HG03175 (cell line): ENCODE measurements around the gene SLC38A2.
A peak's percentile ranks its signal among the peaks of the same experiment; 100 is the strongest.

Experiments used
- ATAC-seq: cut with Tn5 transposase; IDR thresholded peaks from one replicate; pipeline ENCODE4 v1.9.1; 2021; ENCODE audit warnings: mild to moderate bottlenecking, moderate library complexity; ENCODE audit not compliant: unreplicated experiment

Gene SLC38A2

DNA sequence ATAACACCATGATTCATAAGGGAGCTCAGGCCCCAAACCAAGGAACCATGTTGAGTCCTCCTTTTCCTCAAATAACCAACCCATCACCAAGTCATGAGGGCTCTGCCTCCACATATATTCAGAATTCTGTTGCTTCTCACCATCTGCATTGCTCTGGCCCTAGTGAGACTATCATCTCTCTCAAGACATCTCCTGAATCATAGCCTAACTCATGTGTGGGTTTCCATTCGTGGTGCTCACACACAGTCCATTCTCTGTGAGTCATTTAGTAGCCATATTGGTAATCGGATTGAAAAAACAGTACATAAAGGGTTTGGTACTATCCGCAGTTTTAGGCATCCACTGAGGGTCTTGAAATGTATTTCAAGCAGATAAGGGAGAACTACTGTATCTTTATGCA is 5.1 kb upstream of the SLC38A2 start:
- no peak for ATAC-seq

DNA sequence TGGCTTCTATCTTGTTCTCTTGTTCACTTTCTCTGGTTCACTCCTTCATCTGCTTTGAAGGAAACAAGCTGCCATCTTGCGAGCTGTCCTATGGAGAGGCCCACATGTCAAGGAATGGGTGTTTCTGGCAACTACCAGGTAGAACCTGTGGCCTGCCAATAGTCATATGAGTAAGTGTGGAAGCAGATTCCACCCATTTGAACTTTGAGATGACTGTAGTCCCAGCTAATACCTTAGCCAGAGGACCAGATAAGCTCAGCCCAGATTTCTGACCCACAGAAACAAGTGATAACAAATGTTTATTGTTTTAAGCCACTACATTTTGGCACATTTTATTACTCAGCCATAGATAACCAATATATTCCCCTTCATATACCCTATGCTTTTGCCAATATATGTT is 4.0 kb upstream of the SLC38A2 start:
- no peak for ATAC-seq

DNA sequence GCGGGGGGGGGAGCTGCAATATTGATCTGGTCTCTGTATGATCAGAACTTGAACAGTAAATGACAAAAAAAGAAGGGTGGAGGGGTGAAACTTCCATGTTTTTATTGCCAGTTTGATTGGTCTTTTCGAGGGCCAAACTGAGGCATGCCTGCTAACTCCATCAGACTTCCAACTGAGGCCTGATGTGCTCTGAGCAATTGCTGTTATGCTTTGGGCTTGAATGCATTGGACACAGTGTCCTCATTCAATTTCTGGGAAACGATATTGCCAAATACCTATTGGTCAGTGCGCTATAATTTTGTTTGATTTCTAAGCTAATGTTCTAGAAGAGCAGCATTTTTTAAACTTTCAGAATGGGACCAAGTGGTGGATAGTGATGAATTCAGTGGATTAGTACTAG is 2.1 kb upstream of the SLC38A2 start:
- ATAC-seq: no peak

DNA sequence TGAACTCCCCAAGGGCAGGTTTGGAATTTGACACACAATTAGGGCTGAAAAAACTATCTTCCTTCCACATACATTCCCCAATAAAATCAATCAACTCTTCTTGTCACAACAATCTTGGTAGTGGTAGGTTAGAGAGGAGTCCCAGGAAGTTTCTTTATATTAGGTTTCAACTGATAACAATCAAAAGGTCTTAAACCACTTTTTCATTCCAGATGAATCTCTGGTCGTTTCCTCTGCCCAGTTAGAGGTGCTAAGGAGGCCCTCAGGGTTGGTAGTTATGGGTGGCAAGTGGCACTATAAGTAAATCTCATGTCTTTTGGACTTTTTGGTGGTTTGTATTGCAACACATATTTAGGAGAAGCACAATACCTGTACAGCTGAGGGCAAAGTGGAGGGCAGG is 1.7 kb upstream of the SLC38A2 start:
- ATAC-seq: no peak

DNA sequence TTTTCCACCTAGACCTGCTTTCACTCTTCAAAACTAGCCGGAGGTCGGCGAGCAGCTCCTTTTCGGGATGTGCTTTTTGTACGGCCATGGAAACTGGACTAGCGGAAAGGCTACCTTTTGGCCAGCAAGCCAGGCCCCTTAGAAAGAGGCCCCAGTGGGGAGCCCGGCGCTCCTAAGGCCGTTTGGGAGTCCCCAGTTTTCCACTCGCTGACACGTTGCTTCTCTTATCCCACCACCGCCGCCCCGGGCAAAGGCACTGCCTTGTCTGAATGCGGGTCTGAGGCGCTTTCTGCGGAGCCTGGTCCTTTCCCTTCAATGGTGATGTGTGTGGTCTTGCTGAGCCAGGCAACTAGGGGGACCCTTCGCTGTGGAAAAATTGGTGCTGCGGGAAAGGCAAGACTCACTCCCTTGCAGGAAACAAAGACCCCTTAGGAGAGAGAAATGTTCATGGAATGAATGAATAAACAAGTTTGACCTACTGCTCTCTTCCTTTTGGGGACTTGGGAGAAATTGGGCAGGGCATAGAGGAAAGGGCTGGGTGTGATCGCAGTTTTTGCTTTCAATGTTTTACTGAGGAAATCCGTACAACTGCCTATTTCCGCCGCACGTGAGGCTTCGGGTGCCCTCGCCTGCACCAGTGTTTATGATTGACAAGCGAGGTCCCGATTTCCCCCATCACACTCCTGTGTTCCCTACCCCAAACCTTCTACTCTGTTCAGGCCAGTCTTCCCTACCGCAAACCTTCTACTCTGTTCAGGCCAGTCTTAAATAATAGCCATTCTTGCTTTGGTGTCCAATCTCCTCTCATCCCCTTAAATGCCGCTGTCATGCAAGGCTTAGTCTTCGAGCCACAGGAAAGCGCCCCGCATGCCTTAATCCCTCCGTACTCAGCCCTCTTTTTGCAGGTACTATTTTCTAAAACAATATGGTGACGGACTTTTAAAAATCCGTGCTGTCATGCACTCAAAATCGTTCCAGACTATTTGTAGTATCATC is 1.0 kb upstream of the SLC38A2 start:
- ATAC-seq: no peak

DNA sequence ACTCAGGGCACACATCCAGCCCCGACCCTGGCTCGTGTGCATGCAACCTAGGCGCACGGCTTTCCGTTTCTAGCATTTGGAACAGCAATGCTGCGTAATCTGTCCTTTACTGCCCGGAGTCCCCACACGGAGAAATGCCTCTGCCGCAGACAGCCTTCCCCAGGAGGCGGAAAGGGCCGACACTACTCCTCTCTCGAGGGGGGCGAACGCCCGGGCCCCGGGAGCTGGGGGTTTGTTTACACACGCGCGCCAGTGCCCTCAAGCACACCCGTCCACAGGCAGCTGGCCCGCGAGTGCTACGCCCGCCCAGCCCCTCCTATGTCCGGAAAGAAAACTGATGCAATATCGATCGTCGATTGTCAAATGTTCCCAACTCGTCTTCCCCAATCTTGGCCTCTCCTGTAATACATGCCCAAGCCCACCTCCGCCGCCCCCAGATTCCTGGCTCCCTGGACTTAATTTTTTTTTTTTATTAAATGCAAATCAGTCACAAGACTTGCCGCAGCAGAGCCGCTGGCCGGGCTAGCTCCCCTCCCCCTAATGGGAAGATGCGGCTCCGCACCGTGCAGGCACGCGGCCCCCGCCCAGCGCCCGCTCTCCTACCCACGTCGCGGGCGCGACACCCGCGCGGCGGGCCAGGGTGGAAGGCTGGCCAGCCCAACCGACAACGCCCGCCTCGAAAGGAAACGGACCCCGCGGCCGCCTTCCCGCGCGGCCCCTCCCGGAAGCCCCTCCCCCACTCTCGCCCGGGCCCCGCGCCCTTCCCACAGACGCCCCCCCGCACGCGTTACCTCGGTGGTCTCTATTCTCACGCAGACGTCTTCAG is 642 bp downstream of the SLC38A2 start:
- ATAC-seq: peak; percentile 23

DNA sequence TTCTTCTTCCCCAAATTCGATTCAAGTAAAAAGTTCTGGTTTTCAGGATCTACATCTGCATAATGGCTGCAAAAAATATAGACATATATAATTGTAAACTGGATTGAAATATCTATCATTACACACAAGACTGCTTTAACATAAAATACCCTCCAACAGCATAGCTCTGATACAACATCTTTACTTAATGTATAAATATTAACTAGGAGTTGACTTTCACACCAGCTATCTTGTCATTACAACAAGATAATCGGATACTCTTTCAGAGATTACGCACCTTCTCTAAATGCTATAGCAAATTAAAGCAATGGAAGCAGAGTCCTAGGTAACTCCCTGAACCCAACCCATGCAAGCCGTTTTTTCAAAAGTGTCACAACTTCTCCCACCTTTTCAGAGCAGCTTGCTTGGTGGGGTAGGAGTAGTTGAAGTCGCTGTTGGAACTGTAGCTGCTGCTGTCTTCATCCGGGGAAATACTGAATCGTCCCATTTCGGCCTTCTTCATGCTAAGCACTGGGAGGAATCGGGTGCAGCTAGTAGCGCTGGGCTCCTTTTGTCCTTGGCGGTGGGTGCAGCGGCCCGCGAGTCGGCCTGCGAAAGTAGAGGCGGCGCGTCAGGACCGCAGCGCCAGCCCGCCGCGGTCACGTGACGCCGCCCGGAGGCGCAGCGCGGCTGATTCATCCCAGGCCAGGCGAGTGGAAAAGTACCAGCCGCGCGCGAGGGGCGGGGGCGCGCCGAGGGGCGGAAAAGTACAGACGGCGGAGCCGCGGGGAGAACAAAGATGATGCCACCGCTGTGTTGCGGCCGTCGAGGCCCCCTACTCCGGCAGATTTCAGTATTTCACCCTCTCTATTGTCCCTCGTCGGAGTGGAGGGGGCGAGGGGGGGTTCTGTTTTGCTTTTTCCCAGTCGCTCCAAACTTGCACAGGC is 1.5 kb downstream of the SLC38A2 start:
- peak; percentile 53 for ATAC-seq

DNA sequence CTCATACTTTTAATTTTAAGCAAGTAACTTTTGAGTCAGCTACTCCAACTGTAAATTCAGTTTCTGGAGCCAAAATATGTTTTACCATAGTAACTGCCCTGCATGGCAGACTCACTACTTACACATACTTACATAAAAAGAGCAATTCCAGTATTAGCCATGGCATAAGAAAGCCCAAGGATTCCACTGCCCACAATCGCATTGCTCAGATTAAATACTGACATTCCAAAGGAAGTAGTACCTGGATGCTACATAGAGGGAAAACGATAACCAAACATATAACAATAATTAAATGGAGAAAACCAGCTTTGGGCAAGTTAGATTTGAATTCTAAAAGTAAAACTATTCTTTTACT is 2.2 kb downstream of the SLC38A2 start:
- ATAC-seq: no peak

DNA sequence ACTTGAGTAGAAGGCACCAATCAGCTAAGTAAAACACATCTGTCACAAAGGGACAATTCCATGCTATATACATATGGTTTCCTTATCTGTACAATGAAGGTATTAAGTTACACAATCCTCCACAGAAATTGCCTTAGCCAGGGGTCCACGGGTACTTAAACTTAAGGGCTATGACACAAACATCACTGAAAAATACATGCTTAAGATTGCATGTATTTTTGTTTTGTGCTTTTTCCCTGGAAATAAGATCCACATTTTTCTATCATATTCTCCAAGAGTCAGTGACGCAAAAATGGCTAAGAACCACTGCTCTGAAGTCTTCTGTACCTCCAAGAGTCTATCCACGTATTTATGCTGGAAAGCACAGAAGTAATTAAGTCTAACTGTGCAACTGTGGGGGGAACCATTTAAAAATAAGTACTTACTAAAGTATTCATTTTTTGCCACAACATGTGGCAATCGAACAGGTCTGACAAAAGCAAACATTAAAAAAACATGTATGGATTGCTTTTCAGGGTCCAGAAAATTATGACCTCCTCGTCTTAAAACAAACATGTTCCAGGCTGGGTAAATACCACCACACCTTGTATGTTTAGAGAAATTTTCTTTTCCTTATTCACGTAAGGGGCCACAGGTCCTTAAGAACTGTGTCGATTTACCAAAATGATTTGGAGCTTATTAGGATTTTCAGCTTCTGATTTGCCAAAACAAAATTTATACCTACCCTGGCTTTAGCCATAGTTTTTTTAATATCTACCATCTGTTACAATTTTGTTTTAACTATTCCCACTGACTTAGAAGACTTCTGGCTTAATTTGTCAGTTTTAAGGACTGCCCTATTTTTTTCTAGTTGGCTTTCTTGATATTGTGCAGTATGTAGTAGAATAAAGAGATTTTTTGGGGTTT is 2.8 kb downstream of the SLC38A2 start:
- no peak for ATAC-seq

DNA sequence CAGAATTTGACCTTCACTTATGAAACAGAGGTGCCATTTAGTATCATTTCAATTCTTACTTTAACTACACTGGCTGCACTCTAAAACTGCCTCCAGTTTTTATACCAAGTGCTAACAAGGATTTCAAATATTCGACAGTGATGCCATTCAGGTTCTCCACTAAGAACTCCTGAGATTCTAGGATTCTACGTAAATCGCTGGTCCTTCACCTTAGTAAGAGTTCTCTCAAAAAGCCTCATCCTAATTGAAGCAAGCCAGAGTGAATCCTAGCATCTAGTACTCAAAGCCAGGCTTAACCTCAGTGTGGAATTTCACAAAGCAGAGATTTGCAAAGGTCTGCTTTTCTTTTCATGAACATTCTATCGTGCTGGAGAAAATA is 3.5 kb downstream of the SLC38A2 start:
- no peak for ATAC-seq

DNA sequence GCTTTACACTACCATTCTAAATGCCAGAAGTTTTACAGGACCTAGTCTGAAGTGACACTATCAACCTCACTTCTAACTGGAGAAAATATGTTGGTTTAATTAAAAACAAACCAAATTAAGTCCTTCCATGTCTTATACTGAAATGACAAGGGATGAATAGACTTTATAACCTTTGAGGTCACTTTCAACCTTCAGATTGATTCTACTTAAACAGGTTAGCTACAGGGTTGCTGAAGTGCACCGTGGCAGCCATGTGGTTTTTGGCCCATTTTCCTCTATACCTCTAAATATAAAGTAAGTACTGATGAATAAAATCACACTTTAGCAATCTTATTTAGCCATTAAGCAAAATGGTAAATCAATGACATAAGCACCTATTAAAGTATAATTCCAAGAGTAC is 3.9 kb downstream of the SLC38A2 start:
- no peak for ATAC-seq

DNA sequence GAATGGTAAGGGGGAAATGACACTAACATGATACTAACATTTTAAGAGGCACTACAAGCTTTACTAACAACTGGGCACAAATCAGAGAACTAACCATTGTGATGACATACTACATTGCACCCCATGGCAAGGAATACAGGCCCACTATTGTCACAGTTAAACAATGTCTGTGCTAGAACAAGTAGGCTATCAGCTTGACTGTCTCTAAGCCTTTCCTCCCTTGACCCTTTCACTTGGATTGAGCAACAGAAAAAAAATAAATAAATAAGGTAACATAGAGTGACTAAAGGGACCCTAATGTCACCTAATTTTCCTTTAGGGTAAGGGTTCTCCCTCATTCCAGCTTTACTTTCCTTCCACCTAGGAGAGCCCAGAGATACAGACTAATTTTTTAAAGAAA is 4.4 kb downstream of the SLC38A2 start:
- no peak for ATAC-seq

DNA sequence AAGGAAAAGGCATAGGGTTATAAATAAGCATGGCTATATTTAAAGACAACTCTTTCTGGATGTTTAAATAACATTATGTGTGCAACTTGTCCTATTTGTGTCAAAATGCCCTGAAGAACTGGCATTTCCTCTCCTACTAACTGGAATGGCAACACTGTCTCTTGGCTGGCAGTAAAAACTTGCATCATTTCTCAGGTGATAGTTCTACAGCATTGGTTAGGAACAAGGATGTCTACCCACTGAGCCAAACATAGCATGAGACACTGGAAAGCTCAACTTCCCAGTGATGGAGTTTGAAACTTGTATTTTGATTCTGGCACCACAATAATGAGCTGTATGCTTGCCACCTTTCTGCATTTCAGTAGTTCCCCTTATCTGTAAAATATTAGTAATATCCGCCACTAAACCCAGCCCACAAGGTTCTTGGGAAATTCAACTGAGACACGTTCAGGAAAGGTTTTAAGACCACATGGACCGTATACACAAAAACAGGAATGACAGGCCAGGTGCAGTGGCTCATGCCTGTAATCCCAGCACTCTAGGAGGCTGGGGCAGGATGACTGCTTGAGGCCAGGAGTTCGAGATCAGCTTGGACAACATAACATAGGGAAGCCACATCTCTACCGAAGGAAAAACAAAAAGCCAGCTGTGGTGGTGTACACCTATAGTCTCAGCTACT is 5.1 kb downstream of the SLC38A2 start:
- no peak for ATAC-seq

DNA sequence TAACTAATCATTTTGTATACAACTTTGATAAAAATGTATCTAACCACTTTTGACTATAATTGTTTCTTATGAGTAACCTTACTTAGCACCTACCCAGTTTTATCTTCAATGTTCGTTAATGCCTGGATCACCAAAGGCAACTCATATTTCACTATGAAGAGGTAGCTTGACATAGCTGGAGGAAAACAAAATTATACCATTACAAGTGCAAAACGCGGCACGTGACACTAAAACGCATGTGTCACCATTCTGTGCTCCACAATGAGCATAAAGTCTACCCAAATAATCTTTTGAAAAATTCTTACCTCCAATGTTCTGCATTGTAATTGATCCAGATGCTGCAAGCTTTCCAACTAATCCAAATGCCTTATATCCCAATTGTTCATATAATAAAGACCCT is 5.8 kb downstream of the SLC38A2 start:
- no peak for ATAC-seq

DNA sequence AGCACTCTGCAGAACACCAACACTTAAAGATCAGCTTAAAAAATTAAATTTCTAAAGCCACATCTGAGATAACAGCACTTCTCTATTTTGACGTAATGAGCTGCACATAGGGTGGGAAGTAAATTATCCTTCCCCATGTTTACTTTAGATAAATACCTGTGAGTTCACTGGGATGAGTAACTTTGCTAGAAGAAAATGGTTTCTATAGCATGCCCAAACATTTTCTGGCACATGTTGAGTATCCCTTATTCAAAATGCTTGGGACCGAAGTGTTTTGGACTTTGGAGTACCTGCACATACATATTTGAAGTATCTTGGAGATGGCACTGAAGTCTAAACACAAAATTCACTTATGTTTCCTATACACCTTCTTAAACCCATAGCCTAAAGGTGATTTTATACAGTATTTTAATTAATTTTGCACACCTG is 6.6 kb downstream of the SLC38A2 start:
- no peak for ATAC-seq

DNA sequence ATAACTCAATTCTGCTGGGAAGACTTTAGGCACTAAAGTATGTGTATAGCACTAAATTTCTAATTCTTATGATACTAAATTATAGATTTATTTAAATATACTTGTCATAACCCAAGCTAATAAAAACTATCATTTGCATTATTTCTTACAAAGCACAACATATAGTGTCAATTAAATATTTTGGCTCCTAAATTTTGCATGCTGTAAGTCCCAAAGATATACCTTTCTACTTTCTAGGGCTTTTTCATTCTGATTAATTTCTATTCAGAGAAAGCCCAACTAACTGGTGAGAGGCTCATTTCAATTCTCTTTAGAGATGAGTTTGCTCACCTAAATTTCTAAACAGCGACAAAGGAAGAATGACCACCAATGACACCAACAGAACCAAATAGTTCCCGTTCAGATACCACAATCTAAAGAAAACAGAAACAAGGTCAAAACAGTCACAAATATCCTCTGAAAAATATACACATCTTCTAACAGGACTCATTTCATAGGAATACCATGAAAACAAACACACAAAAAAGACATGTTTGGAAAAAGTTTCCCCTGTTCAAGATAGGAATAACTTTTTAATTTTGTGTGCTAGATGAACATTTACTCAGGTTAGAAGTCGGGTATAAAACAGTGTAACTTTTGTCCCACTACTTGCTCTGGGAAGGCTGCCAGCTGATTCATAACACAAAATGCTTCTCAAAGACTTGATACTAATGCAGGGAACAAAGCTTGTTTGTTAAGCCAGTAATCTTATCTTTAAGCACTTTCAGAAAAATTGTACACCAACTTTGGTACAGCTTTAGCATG is 7.6 kb downstream of the SLC38A2 start:
- no peak for ATAC-seq

DNA sequence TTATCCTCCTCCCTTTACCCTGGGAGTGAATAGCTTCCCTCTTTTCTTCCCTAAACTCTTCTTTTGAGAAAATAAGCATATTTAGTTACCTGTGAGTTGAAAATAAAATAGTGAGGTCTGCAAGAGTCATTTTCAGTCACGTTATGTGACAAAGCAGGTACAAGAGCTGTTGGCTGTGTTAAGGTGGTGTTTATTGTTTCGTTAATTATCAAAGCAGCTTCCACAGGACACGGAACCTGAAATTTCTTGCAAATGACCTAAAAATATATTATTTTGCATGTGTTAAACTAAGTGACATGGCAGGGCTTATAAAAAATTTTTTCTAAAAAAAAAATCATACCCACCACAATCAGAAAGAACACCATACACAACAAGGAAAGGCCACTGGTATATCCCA is 8.3 kb downstream of the SLC38A2 start:
- ATAC-seq: no peak

DNA sequence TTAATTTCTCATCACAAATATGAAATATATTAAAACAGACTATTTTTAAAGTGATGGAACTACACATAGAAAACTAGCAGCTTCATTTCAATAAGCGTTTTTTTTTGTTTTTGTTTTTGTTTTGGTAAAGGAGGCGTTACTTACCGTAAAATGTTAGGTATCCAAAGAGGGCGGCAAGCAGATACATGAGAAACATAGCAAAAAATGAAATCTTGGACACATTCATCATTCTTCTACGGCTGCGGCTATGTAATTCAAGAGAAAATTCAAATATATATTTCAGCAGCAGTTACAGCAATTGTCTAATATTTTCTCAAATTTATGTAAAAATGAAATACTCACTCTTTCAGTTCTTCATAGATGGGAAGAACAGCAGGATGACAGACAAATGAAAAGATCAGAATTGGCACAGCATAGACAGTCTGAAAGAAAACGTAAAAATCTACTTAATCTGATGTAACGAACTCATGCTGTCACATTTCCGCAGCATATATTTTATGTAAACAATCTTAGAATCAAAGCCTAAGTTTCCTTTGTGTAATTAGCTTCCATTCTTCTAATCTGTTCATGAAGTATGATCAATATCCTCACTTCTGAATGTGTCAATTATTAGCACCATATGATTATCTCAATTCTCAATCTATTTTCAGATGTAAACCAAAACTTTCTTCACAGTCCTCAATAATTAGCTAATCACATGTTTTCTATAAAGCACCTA is 8.8 kb downstream of the SLC38A2 start:
- ATAC-seq: no peak
